K562 (cell line): ENCODE data around the gene TRIM62. TPM values are rescaled to one million over a fixed set of nuclear protein-coding genes. Genes with fewer than 3 reads are reported as not detected.

Experiments used
- ATAC-seq: fragments of 200-7000 bp; cut with Tn5 transposase; 3 replicates; pipeline ENCODE4 v1.9.1; 2020; ENCODE audit warnings: moderate library complexity
- BruUV-seq: library from RNA; stranded (reverse); fragments of 400-500 nt; replicated peaks from 2 replicates; lab custom pipeline; 2021; lab: Mats Ljungman, UMichigan
- CTCF ChIA-PET: fragments of 300-600 bp; formaldehyde crosslinking; extraction: SDS; loops from one replicate; lab custom pipeline; 2021; ENCODE audit warnings: low intra/inter-chr PET ratio; lab: Yijun Ruan, JAX
- POLR2A ChIA-PET: fragments of 300-600, 350-650 bp; sonication (Branson Sonifier 250); formaldehyde crosslinking; extraction: SDS; loops from one replicate; lab custom pipeline; 2021; ENCODE audit warnings: antibody characterized with exemption, inconsistent platforms; lab: Yijun Ruan, JAX
- DNase-seq, 4 experiments: peaks; one replicate each; pipeline versions ENCODE4 v3.0.0 to v3.0.0-alpha.2; 2011 to 2018; ENCODE audit warnings: low spot score in 3 of 4, mixed read lengths in 3 of 4; ENCODE audit errors: extremely low read depth in 1 of 4
- FAIRE-seq: peaks from 2 replicates; lab custom pipeline; 2011; peaks lifted over from hg19 to GRCh38; lab: Jason Lieb, UNC
- H2AFZ ChIP-seq: 2 replicates; pipeline ENCODE4 v1.6.0; 2011; ENCODE audit warnings: low read depth, low read length, control low read depth, inconsistent platforms
- H3K27ac ChIP-seq: fragments of 200-600 bp; 3 replicates; pipeline ENCODE4 v1.8.0; 2011; ENCODE audit warnings: low read depth, mild to moderate bottlenecking, control low read depth, inconsistent platforms, low read length, moderate library complexity, mixed read lengths; ENCODE audit errors: extremely low read depth
- H3K27me3 ChIP-seq, 2 experiments: fragments of 300-600 bp in 1 of 2; 2 replicates in 1 of 2; 3 replicates in 1 of 2; pipeline versions ENCODE4 v1.6.0 to v1.8.0; 2011; ENCODE audit warnings: inconsistent platforms in 2 of 2, low read length in 2 of 2, mild to moderate bottlenecking in 1 of 2, mixed read lengths in 1 of 2, moderate library complexity in 1 of 2; ENCODE audit not compliant: control insufficient read depth in 2 of 2, insufficient read depth in 2 of 2
- H3K36me3 ChIP-seq: fragments of 300-600 bp; 3 replicates; pipeline ENCODE4 v1.8.0; 2011; ENCODE audit warnings: mild to moderate bottlenecking, low read length, inconsistent platforms; ENCODE audit not compliant: control insufficient read depth, insufficient read depth
- H3K4me1 ChIP-seq, 2 experiments: fragments of 200-600 bp in 1 of 2; replicated peaks in 1 of 2; 2 replicates in 1 of 2; 3 replicates in 1 of 2; pipeline versions ENCODE4 v1.5.1 to v1.8.0; 2011; ENCODE audit warnings: inconsistent platforms in 2 of 2, low read length in 2 of 2, mild to moderate bottlenecking in 1 of 2, mixed read lengths in 1 of 2, moderate library complexity in 1 of 2; ENCODE audit not compliant: control insufficient read depth in 2 of 2, insufficient read depth in 2 of 2
- H3K4me2 ChIP-seq: 2 replicates; pipeline ENCODE4 v1.6.1; 2011; ENCODE audit warnings: low read length, control low read depth, inconsistent platforms, mixed read lengths; ENCODE audit not compliant: insufficient read depth
- H3K4me3 ChIP-seq: fragments of 200-600 bp; sonication (generic), shearing (Covaris generic); 2 replicates; pipeline ENCODE4 v1.5.1; 2016; ENCODE audit warnings: control low read depth, inconsistent platforms
- H3K79me2 ChIP-seq: fragments of 200-600 bp; 3 replicates; pipeline ENCODE4 v1.8.0; 2011; ENCODE audit warnings: low read length, inconsistent platforms; ENCODE audit not compliant: control insufficient read depth, insufficient read depth
- H3K9ac ChIP-seq, 2 experiments: 2 replicates each; pipeline versions ENCODE4 v1.6.0 to v1.6.1; 2011; ENCODE audit warnings: low read depth in 2 of 2, low read length in 2 of 2, control low read depth in 1 of 2, inconsistent platforms in 1 of 2, mild to moderate bottlenecking in 1 of 2, mixed read lengths in 1 of 2; ENCODE audit not compliant: insufficient read depth in 1 of 2
- H3K9me1 ChIP-seq: one replicate; pipeline ENCODE4 v1.6.0; 2011; ENCODE audit warnings: inconsistent platforms, mild to moderate bottlenecking, low read length, moderate library complexity; ENCODE audit not compliant: control insufficient read depth, insufficient read depth
- H3K9me3 ChIP-seq: replicated peaks from 2 replicates; pipeline ENCODE4 v1.5.1; 2011; ENCODE audit warnings: low read depth, low read length, inconsistent platforms; ENCODE audit not compliant: control insufficient read depth, insufficient read depth
- H4K20me1 ChIP-seq: replicated peaks from 2 replicates; pipeline ENCODE4 v1.6.1; 2011; ENCODE audit warnings: low read length, inconsistent platforms, mixed read lengths; ENCODE audit not compliant: control insufficient read depth, insufficient read depth
- CBX3 ChIP-seq, 2 experiments: IDR thresholded peaks; 1 replicate in 1 of 2; 2 replicates in 1 of 2; pipeline ENCODE4 v1.6.1; 2012; ENCODE audit warnings: inconsistent platforms in 2 of 2, low read length in 2 of 2, borderline replicate concordance in 1 of 2, control low read depth in 1 of 2
- CBX5 ChIP-seq: IDR thresholded peaks from 2 replicates; pipeline ENCODE4 v1.6.1; 2014; ENCODE audit warnings: low read depth, borderline replicate concordance
- PATZ1 ChIP-seq: fragments of 250-450 bp; sonication (Bioruptor Pico); IDR thresholded peaks from 2 replicates; pipeline ENCODE4 v1.5.0; 2020; ENCODE audit warnings: mild to moderate bottlenecking, borderline replicate concordance
- RBM25 ChIP-seq: fragments of 200-400 bp; formaldehyde crosslinking; IDR thresholded peaks from 2 replicates; pipeline ENCODE4 v1.6.1; 2018; ENCODE audit warnings: low read length, low read depth, moderate library complexity; ENCODE audit not compliant: severe bottlenecking
- TRIM24 ChIP-seq, 2 experiments: fragments of 450-650 bp; IDR thresholded peaks; 2 replicates each; pipeline ENCODE4 v1.6.1; 2016
- TRIM28 ChIP-seq: fragments of 450-650 bp; IDR thresholded peaks from 2 replicates; pipeline ENCODE4 v1.6.1; 2017
- ZEB2 ChIP-seq: fragments of 450-650 bp; IDR thresholded peaks from 2 replicates; pipeline ENCODE4 v1.6.1; 2016
- ZFP30 ChIP-seq: fragments of 250-450 bp; sonication (Bioruptor Pico); IDR thresholded peaks from 2 replicates; pipeline ENCODE4 v1.8.0; 2022; ENCODE audit warnings: moderate library complexity, mild to moderate bottlenecking, inconsistent platforms, borderline replicate concordance
- ZSCAN32 ChIP-seq: fragments of 450-650 bp; formaldehyde crosslinking; IDR thresholded peaks from 2 replicates; pipeline ENCODE4 v1.4.0; 2020; ENCODE audit warnings: mild to moderate bottlenecking, moderate library complexity
- WGBS: fragments of 100-300 bp; shearing (Covaris generic); methylation state at CpG from one replicate; pipeline ENCODE4 v1.1.6; 2016; ENCODE audit warnings: low coverage, mixed read lengths; ENCODE audit not compliant: insufficient coverage; ENCODE audit errors: missing lambda C conversion rate; 5-methylcytosine and 5-hydroxymethylcytosine counted together
- in situ Hi-C: fragments of 300-500 bp; cut with MboI; formaldehyde crosslinking; loops from 4 replicates; pipeline ENCODE4 v1.15.0; 2018; ENCODE audit warnings: inconsistent platforms, mixed read lengths
- intact Hi-C: fragments of 100-400 bp; cut with micrococcal nuclease; formaldehyde crosslinking; loops from 2 replicates; pipeline ENCODE4 v1.14.2; 2022
- polyA plus RNA-seq, 8 experiments: library from polyadenylated mRNA; depleted of rRNA in 4 of 8; stranded (reverse) in 5 of 8; unstranded in 3 of 8; fragments of >200 nt; fragmentation: Nextera tagmentation in 2 of 8; fragmentation: Illumina TruSeq in 1 of 8; extraction: Ambion mirVana in 2 of 8; extraction: Trizol in 1 of 8; gene quantifications; 2 replicates each; pipeline versions ENCODE4 v1.2.1 to v1.2.3, GENCODE V29; 2011 to 2014; ENCODE audit warnings: inconsistent platforms in 1 of 8, missing spikeins in 1 of 8
- total RNA-seq, 7 experiments: library from RNA; depleted of rRNA in 6 of 7; stranded (reverse); fragments of >200 nt in 6 of 7; fragmentation: Illumina TruSeq in 2 of 7; extraction: Trizol in 2 of 7; gene quantifications; 2 replicates each; pipeline versions ENCODE4 v1.2.1 to v1.2.3, GENCODE V29; 2011 to 2021; ENCODE audit warnings: low replicate concordance in 1 of 7
- TF ChIP-seq, protein P1 (sequence below): fragments of 250-450 bp; sonication (Bioruptor Pico); IDR thresholded peaks from 2 replicates; pipeline ENCODE4 v1.5.1; 2021; ENCODE audit warnings: mild to moderate bottlenecking
- TF ChIP-seq, protein P2 (sequence below), 3 experiments: fragments of 200-800 bp in 1 of 3; fragments of 250-450 bp in 1 of 3; fragments of 450-650 bp in 1 of 3; sonication (Bioruptor Pico) in 1 of 3; sonication (Bioruptor generic) in 1 of 3; formaldehyde crosslinking in 1 of 3; IDR thresholded peaks; 2 replicates each; pipeline versions ENCODE4 v1.6.1 to v1.8.0; 2016 to 2022; ENCODE audit warnings: mild to moderate bottlenecking in 2 of 3, missing genetic modification characterization in 2 of 3, missing compliant biosample characterization in 1 of 3, moderate library complexity in 1 of 3
- TF ChIP-seq, protein P3 (sequence below): fragments of 450-650 bp; IDR thresholded peaks from 2 replicates; pipeline ENCODE4 v1.6.1; 2018; ENCODE audit warnings: mild to moderate bottlenecking, low read depth; ENCODE audit not compliant: partially characterized antibody

TRIM62 gene
- total and polyA plus RNA-seq, 9 of the 15 experiments (the other 6 are each of a cell fraction or from before 2014, with no cell fraction given): 0.18 to 2.3 (median 0.52) TPM

GRCh38 chr1:33224166-33224707 lies 42.4 kb upstream of the TRIM62 start:
- H3K27ac ChIP-seq: no peak overlapping the region
- no peaks in the 10 kb centered on the region; the same call in 1 of the 2 replicates for H4K20me1 ChIP-seq
- H3K9ac ChIP-seq: no peak overlapping the region
- no peaks in the 10 kb centered on the region for H3K79me2 ChIP-seq
- CTCF ChIA-PET: no interaction called here
- TF ChIP-seq TRIM28 (peak; percentile 94), CBX5 (0 out of 2 replicates have a peak, but pooled peaks have one; percentile 49), PATZ1 (CRISPR knock-in tag) (no peak), RBM25 (peak; percentile 72), ZSCAN32 (no peak), TRIM24 (IDR thresholded peaks at IDR 0.05) (peak in 1 of 2 experiments; percentile 41; a peak in 1 of 4 replicates), ZEB2 (peak; percentile 57; the same call in 1 of the 2 replicates), CBX3 (IDR thresholded peaks at IDR 0.05; ENCODE audit: borderline replicate concordance in 1 of 2, low read length in 2 of 2) (peak in 1 of 2 experiments; percentile 93; a peak in 2 of 3 replicates), ZFP30 (CRISPR knock-in tag) (peak; percentile 100)
- TF ChIP-seq, protein P1, sequence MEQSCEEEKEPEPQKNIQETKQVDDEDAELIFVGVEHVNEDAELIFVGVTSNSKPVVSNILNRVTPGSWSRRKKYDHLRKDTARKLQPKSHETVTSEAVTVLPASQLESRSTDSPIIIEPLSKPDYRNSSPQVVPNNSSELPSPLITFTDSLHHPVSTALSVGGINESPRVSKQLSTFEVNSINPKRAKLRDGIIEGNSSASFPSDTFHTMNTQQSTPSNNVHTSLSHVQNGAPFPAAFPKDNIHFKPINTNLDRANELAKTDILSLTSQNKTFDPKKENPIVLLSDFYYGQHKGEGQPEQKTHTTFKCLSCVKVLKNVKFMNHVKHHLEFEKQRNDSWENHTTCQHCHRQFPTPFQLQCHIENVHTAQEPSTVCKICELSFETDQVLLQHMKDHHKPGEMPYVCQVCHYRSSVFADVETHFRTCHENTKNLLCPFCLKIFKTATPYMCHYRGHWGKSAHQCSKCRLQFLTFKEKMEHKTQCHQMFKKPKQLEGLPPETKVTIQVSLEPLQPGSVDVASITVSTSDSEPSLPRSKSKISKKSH (CRISPR knock-in tag): peak; percentile 80
- TF ChIP-seq, protein P2, sequence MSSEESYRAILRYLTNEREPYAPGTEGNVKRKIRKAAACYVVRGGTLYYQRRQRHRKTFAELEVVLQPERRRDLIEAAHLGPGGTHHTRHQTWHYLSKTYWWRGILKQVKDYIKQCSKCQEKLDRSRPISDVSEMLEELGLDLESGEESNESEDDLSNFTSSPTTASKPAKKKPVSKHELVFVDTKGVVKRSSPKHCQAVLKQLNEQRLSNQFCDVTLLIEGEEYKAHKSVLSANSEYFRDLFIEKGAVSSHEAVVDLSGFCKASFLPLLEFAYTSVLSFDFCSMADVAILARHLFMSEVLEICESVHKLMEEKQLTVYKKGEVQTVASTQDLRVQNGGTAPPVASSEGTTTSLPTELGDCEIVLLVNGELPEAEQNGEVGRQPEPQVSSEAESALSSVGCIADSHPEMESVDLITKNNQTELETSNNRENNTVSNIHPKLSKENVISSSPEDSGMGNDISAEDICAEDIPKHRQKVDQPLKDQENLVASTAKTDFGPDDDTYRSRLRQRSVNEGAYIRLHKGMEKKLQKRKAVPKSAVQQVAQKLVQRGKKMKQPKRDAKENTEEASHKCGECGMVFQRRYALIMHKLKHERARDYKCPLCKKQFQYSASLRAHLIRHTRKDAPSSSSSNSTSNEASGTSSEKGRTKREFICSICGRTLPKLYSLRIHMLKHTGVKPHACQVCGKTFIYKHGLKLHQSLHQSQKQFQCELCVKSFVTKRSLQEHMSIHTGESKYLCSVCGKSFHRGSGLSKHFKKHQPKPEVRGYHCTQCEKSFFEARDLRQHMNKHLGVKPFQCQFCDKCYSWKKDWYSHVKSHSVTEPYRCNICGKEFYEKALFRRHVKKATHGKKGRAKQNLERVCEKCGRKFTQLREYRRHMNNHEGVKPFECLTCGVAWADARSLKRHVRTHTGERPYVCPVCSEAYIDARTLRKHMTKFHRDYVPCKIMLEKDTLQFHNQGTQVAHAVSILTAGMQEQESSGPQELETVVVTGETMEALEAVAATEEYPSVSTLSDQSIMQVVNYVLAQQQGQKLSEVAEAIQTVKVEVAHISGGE (CRISPR knock-in tag; IDR thresholded peaks at IDR 0.05): no peak
- TF ChIP-seq, protein P3, sequence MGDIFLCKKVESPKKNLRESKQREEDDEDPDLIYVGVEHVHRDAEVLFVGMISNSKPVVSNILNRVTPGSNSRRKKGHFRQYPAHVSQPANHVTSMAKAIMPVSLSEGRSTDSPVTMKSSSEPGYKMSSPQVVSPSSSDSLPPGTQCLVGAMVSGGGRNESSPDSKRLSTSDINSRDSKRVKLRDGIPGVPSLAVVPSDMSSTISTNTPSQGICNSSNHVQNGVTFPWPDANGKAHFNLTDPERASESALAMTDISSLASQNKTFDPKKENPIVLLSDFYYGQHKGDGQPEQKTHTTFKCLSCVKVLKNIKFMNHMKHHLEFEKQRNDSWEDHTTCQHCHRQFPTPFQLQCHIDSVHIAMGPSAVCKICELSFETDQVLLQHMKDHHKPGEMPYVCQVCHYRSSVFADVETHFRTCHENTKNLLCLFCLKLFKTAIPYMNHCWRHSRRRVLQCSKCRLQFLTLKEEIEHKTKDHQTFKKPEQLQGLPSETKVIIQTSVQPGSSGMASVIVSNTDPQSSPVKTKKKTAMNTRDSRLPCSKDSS: peak; percentile 70
- POLR2A ChIA-PET: no interaction called here
- no peak overlapping the region for H2AFZ ChIP-seq
- no TSS peak for BruUV-seq
- no peak overlapping the region for H3K4me2 ChIP-seq
- ATAC-seq (no peak), DNase-seq (no peak), FAIRE-seq (no peak)
- peaks cover 0 to 2% of the 10 kb centered on the region in 2 experiments; a peak in 3 of 5 replicates for H3K27me3 ChIP-seq
- H3K36me3 ChIP-seq: no peaks in the 10 kb centered on the region
- in situ Hi-C loops (no loop called here), intact Hi-C loops (no loop called here)
- H3K4me3 ChIP-seq: no peak overlapping the region
- no peaks in the 10 kb centered on the region for H3K9me1 ChIP-seq
- H3K4me1 ChIP-seq: no peaks in the 10 kb centered on the region
- 0% methylated on average over 2 of the region's 2 CpGs for WGBS
- no peaks in the 10 kb centered on the region for H3K9me3 ChIP-seq
